Measurements from ENCODE around the gene CHN2.

CHN2 gene

DNA sequence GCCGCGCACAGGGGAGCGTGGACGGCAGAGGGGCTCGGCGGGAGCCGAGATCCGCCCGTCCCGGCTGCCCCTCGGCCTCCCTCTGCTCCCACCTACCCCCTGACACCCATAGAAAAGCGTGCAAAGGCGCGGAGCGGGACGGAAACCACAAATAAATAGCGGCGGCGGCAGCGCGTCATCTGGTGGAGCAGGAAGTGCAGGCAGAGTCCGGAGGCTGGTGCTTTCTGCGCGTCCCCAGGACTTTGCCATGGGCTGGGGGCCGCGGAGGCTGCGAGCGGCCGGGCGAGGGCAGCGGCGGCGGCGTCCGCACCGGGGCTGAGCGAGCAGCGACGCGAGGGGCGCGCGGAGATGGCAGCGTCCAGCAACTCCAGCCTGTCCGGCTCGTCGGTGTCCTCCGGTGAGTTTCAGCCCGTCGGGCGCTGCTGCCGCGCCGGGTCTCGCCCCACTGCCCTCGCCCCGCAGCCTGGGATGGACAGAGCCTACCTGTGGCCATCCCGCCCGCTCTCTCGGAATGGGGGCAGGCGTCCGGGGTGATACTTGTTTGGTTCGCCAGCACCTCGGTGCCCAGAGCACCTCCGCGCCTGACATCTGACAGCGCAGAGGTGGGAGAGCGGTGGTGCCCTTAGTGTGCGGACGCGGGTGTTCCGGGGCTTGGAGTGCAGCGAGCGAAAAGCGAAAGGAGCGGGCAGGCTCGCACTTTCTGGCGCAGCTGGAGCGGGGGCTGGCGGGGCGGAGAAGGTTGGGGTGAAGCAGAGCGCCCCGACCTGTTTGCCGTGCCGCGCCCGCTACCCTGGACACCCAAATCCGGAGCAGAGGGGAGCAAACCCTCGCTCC lies at the start of gene CHN2:
TSS of gene CHN2 (plus strand) at position 182 of the 834 bp plus-strand sequence.
- DNase-seq (ENCODE audit: low read depth, low spot score), result no peak

DNA sequence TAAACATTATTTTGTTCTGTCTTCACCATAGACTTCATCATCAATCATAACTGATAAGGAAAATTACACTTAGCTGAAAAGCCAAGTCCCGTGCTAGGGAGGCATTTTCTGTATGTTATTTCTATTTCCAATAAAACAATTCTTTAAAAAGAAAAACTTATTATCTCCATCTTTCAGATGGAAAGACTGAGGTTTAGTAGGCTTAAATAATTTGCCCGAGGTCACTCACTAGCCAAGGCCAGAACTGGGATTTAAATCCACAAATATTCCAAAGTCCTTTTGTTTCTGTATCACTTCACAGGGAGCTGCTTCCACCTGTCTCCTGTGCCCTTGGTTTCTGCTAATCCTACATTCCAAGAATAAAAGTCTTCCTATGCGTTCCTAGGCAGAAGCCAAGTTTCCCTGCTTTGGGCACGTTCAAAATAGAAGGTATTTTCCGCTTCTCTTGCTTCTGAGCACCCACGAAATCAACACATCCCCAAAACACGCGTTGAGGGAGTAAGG lies 49.0 kb upstream of the CHN2 start:
- no peak for DNase-seq (ENCODE audit: low read depth, low spot score)

DNA sequence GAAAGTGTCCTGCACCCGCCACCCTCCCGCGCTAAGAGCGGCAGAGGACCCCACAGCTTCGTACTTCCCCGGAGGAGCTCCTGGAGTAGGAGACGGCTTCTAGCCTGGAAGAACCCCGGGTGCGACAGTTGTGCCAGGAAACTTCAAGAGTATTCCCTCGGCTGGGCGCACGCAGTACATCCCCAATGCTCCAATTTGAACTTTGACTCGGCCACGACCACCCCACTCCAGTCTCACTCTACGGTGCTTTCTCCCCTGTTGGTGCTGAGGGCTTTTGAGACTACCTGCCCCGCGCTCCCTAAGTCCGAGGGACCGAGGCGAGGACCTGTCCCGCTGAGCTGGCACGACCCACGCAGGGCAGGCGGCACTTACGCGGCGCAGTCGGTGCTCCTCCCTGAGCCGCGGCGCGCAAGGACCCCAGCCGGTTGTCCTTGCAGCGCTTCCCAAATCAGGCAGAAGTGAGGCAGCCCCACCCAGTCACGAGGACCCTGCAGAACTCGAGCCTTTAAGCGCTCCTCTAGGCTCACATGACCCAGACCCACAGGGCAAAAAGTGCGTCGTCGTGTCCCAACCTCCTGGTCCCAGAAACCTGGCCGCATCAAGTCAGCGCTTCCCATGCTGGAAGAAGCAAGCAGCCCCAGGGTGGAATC lies 48.4 kb upstream of the CHN2 start, which contains the start of gene CPVL:
TSS of gene CPVL (minus strand) at position 481 of the 650 bp plus-strand sequence. CDS start 25,476 bp downstream, outside the sequence.
- DNase-seq (ENCODE audit: low read depth, low spot score), result no peak

DNA sequence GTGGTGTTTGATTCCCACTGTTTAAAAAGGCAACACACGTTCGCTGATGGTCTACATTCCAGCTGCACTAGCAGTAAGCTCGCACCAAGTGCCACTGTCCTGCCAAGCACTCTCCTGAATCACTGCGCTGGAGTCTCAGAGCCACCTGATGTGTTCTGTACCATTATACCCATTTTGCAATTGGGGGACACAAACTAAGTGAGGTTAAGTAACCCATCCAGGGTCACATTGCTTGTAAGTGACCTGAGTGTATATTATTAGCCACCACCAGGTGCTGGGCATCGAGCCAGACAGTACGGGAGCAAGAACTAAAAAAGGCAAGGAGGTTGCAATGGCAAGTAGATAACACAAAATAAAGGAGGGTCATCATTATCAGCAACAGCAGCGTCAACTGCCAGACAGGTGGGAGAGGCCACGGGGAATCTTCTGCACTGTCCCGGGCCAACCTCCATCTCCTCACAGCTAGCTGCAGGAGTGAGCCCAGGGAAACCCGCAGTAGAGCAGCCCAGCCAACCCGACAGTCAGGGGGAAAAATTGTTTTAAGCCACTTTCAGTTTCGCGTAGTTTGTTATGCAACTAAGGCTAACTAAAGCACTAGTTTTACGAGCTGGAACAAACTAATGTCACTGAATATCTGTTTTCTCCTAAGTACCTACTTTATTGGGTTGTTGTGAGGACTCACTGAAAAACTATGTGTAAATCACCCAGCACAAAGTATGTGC lies 47.5 kb upstream of the CHN2 start:
- DNase-seq (ENCODE audit: low read depth, low spot score), result no peak

DNA sequence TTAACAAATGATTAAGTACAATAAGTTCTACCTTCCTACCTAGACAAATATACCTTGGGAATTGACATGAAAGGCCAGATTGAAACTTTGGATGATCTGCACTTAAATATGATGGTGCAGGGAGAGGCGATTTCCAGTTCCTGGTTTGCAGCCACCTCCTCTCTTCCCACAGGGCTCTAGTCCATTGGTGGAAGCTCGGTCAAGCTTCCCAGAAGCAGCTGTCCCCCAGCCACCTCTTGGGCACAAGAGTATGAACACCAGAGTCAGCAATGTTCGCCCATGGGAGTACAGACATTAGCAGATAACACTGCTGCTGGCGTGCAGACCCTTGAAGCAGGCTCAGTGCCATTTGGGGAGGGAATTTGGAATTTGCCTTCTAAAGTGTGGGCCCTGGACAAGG lies 46.8 kb upstream of the CHN2 start:
- no peak for DNase-seq (ENCODE audit: low read depth, low spot score)

DNA sequence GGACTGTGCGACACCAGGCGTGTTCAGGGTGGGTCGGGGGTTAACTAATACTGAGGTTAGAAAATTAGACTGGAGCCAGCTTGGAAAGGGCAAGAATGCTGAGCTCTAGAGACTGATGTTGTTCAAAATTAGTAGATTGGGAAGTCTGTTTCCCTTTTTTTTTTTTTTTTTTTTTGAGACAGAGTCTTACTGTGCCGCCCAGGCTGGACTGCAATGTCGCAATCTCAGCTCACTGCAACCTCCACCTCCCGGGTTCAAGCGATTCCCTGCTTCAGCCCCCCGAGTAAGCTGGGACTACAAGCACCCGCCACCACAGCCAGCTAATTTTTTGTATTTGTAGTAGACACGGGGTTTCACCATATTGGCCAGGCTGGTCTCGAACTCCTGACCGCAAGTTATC lies 45.5 kb upstream of the CHN2 start:
- DNase-seq (ENCODE audit: low read depth, low spot score), result no peak

DNA sequence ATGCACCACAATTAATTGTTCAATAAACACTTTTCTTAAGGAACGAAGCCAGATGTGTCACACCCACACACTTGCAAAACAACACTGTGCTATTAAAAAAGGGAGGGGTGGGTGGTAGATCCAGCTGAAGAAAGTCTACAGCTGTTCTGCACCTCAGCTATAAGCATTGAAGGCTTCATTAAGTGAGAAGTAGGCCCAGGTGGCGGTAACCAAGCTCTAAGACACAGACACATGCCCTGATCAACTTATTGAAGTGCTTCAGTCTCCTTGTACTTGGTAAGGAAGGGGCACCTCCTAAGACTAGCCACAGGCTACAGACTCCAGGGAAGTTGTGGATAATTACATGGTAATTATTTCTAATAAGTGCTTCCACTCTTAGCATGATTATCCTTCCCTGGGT lies 43.7 kb upstream of the CHN2 start:
- DNase-seq (ENCODE audit: low read depth, low spot score), result no peak

DNA sequence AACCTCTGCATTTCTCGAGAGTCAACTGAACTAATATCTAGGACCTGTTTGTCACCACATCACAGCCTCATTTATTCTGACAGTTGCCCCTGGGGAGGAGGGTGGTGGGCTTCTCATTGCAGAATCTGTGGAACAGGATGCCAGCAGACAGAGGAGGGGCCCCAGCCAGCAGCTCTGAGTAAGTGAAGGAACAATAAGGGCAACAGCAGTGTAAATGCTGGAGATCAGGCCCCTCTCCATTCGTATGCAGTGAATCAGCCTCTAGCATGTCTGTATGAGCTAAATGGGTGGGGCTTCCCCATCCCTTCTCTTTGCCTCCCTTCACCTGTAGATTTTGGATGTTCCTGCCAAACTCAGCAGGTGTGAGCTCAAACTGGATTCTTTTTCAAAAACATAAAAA lies 40.5 kb upstream of the CHN2 start:
- no peak for DNase-seq (ENCODE audit: low read depth, low spot score)

DNA sequence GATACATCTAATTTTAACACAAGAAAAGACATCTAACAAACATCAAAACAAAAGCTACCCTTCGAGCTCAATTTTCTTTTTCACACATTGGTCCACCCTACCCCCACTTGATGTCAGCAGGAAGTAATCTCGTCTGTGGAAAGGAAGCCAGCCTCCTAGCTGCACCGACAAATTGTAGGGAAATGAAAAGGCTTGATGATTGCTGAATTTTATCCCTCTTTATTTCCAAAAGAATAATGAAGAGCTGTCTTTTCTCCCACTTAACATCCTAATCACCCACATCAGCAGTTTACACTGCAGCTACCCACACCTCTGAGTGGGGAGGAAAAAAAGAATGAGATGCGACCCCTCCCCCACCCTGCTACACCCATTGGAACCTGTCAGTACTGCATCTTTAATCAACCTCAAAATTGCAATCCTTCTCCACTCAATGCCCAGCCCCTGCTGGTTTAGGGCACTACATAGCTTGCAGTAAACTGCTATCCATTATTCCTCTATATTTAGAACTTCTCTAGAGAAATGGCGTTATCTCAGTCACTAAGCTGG lies 37.6 kb upstream of the CHN2 start:
- DNase-seq (ENCODE audit: low read depth, low spot score), result no peak

DNA sequence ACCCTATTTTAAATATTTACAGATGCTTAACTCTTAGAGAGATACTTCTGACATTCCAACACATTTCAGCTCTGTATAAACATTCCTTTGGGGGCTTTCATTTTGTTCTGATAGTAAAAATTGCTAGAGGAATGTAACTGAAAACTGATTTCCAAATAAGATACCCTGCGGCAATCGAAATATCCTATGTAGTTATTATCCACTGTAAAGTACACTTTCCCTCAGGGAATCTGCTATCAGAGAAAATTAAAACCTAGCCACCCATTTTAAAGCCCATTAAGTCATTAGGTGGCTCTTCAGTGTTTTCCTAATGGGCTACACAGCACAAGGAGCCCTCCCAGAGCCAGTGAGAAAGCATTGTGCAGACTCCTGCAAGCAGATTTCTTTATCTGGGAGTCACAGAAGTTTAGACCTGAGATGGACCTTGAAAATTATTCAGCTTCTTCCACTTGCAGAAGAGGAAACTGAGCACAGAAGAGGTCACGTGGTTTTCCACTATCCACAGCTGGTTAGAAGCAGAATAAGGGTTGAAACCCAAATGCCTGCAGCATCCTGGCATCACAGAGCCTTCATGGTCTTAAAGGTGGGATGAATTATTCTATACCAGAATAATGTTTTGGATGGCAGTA lies 35.7 kb upstream of the CHN2 start:
- DNase-seq (ENCODE audit: low read depth, low spot score), result no peak

DNA sequence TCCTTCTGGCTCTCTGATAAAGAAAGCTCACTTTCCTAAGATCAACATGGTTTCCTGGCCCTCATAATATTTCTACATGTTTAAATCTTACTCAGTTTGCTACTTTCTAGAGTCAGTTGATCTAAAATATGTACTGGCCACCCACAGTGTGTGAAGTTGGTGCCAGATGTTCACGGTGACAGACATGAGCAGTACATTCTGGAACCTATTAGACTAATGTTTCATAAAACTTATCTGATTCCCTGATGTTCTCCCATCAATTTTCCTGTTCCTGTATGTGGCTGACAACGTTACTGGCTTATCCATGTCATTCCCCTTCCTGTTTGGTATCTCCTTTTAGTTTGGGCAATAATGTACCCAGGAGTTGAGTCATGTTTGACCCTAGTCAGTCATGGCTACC lies 34.5 kb upstream of the CHN2 start:
- DNase-seq (ENCODE audit: low read depth, low spot score), result no peak

DNA sequence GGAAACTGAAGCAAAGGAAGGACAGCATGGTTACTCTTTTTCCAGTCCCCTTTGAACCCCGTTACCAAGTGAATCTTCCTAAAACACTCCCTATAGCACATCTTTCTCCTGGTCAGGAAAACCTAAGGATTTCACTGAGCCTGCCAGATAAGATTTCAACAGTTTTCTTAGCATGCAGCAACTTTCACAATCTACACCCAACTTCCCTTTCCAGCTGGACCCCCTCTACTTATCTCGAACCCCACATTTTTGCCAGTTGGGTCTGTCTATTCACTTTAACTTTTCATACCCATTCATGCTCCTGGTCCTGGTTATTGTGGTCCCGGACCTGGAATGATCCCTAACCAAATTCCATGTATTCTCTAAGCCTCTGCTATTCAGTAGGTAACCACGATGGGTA lies 33.3 kb upstream of the CHN2 start:
- no peak for DNase-seq (ENCODE audit: low read depth, low spot score)

DNA sequence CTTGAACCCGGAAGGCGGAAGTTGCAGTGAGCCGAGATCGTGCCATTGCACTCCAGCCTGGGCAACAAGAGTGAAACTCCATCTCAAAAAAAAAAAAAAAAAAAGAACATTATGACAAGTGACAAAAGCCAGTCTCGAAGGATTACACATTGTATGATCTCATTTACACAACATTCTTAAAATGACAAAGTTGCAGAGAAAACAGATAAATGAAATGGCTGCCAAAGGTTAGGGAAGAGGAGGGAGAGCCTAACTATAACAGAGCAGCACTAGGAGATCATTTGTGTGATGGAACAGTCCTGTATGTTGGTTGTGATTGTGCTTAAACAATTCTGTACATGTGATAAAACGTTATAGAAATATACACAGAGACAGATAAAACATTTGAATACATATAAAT lies 32.0 kb upstream of the CHN2 start:
- DNase-seq (ENCODE audit: low read depth, low spot score), result no peak

DNA sequence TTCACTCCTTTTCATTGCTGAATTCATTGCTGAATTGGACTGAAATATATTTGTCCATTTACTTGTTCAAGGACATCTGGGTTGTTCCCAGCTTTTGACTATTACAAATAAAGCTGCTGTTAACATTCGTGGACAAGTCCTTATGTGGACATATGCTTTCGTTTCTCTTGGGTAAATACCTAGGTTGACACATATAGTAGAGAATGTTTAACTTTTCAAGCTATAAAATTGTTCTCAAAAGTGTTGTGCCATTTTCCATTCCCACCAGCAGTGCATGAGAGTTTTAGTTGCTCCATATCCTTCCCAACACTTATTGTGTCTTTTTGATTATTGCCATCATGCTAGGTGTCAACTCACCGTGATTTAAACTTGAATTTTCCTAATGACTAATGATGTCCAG lies 30.7 kb upstream of the CHN2 start:
- no peak for DNase-seq (ENCODE audit: low read depth, low spot score)

DNA sequence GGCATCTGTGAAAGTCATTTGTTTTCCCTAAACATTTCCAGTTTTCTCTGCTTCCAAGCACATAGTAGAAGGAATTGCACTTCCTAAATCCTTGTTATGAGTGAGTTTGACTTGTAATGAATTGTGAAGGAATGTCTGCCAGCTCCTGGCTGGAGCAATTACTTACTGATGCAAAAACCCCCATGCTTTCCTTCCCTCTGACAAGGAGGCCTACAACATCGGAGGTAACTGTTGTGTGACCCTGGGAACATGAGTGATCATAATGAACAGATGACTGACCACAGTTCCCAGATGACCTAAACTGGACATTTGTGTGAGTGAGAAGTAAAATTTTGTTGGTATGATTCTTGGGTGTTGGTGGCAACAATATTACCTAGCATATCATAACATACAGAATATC lies 26.9 kb upstream of the CHN2 start:
- DNase-seq (ENCODE audit: low read depth, low spot score), result no peak

DNA sequence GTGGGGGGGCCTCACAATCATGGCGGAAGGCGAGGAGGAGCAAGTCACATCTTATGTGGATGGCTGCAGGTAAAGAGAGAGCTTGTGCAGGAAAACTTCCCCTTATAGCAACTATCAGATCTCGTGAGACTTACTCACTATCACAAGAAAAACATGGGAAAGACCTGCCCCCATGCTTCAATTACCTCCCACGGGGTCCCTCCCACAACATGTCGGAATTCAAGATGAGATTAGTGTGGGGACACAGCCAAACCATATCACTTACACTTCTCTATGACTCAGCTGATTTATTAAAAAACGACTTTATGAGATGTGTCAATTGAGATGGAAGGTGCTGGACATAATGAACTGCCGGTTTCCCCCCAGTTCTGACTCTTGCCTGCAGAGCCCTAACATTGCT lies 23.8 kb upstream of the CHN2 start:
- no peak for DNase-seq (ENCODE audit: low read depth, low spot score)

DNA sequence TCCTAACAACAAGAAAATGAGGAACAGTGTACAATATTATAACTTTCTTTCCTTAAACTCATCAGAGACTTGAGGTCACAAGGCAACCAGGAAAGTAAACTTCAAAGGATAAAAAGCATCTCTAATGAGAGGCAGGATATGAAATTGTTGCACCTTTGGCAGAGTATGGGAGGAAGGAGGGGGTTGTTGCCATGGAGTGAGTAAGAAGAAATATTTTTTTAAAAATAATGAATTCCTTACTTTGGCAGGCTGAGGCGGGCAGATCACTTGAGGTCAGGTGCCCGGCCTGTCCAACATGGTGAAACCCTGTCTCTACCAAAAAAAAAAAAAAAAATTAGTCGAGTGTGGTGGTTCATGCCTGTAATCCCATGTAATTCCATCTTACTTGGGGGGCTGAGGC lies 21.1 kb upstream of the CHN2 start:
- no peak for DNase-seq (ENCODE audit: low read depth, low spot score)

DNA sequence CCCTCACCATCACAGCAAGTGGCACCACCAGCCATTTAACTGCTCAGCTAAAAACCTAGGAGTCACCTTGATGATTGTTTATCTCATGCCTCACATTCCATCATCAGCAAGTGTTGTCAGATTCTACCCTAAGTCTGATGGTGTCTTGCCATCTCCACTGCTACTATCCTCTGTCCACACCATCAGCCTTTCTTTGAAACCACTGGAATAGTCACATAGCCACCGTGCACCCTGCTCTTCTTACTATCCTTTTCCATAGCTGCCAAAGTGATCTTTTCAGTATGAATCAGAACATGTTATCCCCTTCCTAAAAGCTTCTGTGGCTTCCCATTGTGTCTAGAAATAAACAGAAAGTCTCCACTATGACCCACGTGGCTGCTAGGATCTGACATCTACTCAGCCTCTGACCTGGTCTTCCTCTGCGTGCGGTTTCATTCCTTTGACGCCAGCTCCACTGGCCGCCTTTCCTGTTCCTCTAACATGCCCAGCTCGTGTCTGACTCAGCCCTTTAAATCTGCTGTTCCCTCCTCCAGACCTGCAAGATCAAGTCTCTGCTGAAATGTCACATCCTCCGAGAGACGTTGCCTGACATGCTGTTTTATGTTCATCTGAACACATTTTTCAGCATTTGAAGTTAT lies 16.5 kb upstream of the CHN2 start:
- no peak for DNase-seq (ENCODE audit: low read depth, low spot score)

DNA sequence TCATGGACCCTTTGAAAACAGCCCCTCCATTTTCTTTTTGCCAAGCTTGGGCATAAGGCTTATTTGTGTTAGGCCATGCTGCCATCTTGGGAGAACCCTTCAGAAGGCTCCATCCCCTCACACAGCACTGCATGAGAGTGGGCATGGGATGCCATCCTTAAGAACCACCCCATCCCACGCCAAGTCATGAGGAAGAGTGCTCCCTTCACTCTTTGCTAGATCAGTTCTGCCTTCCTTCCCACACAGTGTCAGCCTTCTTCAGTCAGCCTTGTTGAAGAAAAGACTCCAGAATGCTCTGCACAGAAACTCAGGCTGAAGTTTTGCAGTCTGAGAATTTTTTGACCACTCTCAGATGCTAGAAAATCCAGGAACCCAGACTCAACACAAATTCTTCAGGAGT lies 15.5 kb upstream of the CHN2 start:
- no peak for DNase-seq (ENCODE audit: low read depth, low spot score)

DNA sequence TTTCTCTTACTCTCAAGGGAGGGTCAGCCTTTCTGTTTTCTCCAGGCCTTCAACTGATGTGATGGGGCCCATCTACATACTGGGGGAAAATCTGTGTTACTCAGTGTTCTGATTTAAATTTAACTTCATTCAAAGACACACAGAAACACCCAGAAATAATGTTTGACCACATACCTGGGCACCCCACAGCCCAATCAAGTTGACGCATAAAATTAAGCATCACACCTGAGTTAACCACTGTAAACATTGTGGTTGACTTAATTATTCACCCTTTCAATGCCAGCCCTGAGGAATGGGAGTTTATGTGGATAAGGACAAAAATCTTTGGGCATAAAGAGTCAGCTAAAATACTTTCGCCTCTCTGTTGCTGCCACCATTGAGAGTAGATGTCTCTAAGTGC lies 10.0 kb upstream of the CHN2 start:
- no peak for DNase-seq (ENCODE audit: low read depth, low spot score)

DNA sequence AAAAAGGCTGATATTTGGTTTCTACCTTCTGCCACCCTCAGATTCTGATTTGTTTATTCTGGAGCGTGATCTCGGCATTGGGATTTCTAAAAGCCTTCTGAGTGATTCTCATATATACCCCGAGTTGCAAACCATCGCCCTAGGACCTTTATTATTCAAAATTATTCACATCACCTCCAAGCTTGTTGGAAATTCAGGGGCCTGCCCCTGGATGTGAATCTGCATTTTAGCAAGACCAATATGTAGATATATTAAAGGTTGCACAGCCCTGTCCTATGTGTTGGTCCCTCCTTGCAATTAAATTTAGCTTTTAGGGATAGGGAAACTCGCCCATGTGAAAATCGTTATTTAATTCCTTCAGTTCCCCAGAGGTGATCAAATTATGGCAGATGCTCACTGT lies 9.0 kb upstream of the CHN2 start:
- no peak for DNase-seq (ENCODE audit: low read depth, low spot score)

Measured in activated naive CD8-positive, alpha-beta T cell treated with anti-CD3 and anti-CD28 coated beads, Interleukin-2, amount 50 U/mL, for 16 hours (primary cell).